ENCODE results near the gene UBE2J2. TPM values are rescaled to one million over a fixed set of nuclear protein-coding genes. Genes with fewer than 3 reads are reported as not detected.

Gene UBE2J2
- total and polyA plus RNA-seq, 2 of the 13 experiments (the other 11 are each of a cell fraction or from before 2014, with no cell fraction given), result 25.4 to 29.4 TPM

DNA sequence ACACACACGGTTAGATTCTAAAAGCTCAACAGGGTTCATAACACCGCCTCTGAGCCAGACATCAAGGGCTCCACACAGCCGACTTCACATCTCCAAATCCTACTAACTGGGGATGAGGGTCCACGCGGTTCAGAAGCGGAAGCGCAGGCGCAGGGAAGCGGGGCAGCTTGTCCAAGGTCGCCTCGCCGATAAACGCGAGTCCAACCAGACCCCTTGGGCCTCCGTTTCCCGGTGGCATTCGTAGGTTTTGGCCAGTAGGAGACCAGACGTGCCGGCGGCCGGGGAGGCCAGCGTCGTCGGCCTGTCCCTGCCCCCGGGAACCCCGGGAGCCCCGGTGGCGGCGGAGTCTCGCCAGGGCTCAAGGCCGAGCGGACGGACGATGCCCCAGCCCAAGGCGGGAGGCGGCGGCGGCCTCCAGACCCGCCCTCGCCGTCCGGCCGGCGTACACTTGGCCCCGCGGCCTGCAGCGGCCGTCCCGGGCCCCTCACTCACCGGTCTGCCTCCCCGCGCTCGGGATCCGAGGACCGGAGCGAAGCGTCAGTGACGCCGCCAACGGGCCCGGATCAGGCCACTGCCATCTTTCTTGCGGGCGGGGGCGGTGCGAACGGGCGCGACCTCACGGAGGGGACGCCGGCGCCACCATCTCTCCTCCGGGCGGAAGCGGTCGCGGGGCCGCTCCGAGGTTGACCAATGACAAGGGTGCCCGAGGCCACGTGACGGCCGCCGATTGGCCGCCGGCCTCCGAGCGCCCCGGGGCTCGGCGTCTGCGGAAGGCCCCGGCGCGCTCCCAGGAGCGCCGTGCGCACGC is 42.0 kb downstream of the UBE2J2 start, which contains the start of gene SDF4 (continued):
- TF ChIP-seq RNF219 (CRISPR knock-in tag; IDR thresholded peaks at IDR 0.05), result no peak
- TF ChIP-seq ZFP82 (CRISPR knock-in tag; IDR thresholded peaks at IDR 0.05; ENCODE audit: borderline replicate concordance), result peak; percentile 98; the same call in 1 of the 2 replicates
- TF ChIP-seq HNF1B (CRISPR knock-in tag; IDR thresholded peaks at IDR 0.05), result 0 out of 2 replicates have a peak, but pooled peaks have one; percentile 13
- peak; percentile 30; the same call in 1 of the 2 replicates for TF ChIP-seq ZNF503 (CRISPR knock-in tag; IDR thresholded peaks at IDR 0.05)
- TF ChIP-seq MEF2D (CRISPR knock-in tag; IDR thresholded peaks at IDR 0.05), result no peak
- no peak for TF ChIP-seq CSRNP2 (CRISPR knock-in tag; conservative IDR thresholded peaks at IDR 0.05; ENCODE audit: low read depth)
- TF ChIP-seq MATR3 (CRISPR knock-in tag; IDR thresholded peaks at IDR 0.05), result no peak
- TF ChIP-seq ZNF589 (CRISPR knock-in tag; conservative IDR thresholded peaks at IDR 0.05), result 0 out of 2 replicates have a peak, but pooled peaks have one; percentile 36
- TF ChIP-seq, protein P1, sequence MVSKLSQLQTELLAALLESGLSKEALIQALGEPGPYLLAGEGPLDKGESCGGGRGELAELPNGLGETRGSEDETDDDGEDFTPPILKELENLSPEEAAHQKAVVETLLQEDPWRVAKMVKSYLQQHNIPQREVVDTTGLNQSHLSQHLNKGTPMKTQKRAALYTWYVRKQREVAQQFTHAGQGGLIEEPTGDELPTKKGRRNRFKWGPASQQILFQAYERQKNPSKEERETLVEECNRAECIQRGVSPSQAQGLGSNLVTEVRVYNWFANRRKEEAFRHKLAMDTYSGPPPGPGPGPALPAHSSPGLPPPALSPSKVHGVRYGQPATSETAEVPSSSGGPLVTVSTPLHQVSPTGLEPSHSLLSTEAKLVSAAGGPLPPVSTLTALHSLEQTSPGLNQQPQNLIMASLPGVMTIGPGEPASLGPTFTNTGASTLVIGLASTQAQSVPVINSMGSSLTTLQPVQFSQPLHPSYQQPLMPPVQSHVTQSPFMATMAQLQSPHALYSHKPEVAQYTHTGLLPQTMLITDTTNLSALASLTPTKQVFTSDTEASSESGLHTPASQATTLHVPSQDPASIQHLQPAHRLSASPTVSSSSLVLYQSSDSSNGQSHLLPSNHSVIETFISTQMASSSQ (IDR thresholded peaks at IDR 0.05; ENCODE audit: low read depth), result no peak
- TF ChIP-seq, protein P1 (CRISPR knock-in tag; IDR thresholded peaks at IDR 0.05; ENCODE audit: borderline replicate concordance), result peak; percentile 13; the same call in 1 of the 2 replicates
- TF ChIP-seq ZNF891 (CRISPR knock-in tag; IDR thresholded peaks at IDR 0.05), result peak; percentile 78
- no peak for TF ChIP-seq TEAD2 (CRISPR knock-in tag; IDR thresholded peaks at IDR 0.05)
- TF ChIP-seq FOXA1 (IDR thresholded peaks at IDR 0.05), result no peak
- TF ChIP-seq FOXA1 (CRISPR knock-in tag; IDR thresholded peaks at IDR 0.05), result no peak
- peak; percentile 82; the same call in 1 of the 2 replicates for TF ChIP-seq ZNF788 (CRISPR knock-in tag; IDR thresholded peaks at IDR 0.05; ENCODE audit: borderline replicate concordance)
- no peak for TF ChIP-seq FOXP1 (IDR thresholded peaks at IDR 0.05)
- TF ChIP-seq FOXP1 (CRISPR knock-in tag; IDR thresholded peaks at IDR 0.05), result no peak

Measured in HepG2 (cell line).